AG09319 (cell line): Measurements from ENCODE around the gene ZNF106.

Source experiments
- DNase-seq: peaks from one replicate; pipeline ENCODE4 v3.0.0-alpha.2; 2010; ENCODE audit warnings: low read depth; ENCODE audit errors: extremely low read depth
- TF ChIP-seq, protein P1 (sequence below): IDR thresholded peaks from 2 replicates; pipeline ENCODE4 v1.5.1; 2011; ENCODE audit warnings: low read depth, mild to moderate bottlenecking, inconsistent platforms, low read length, moderate library complexity

Gene ZNF106

DNA sequence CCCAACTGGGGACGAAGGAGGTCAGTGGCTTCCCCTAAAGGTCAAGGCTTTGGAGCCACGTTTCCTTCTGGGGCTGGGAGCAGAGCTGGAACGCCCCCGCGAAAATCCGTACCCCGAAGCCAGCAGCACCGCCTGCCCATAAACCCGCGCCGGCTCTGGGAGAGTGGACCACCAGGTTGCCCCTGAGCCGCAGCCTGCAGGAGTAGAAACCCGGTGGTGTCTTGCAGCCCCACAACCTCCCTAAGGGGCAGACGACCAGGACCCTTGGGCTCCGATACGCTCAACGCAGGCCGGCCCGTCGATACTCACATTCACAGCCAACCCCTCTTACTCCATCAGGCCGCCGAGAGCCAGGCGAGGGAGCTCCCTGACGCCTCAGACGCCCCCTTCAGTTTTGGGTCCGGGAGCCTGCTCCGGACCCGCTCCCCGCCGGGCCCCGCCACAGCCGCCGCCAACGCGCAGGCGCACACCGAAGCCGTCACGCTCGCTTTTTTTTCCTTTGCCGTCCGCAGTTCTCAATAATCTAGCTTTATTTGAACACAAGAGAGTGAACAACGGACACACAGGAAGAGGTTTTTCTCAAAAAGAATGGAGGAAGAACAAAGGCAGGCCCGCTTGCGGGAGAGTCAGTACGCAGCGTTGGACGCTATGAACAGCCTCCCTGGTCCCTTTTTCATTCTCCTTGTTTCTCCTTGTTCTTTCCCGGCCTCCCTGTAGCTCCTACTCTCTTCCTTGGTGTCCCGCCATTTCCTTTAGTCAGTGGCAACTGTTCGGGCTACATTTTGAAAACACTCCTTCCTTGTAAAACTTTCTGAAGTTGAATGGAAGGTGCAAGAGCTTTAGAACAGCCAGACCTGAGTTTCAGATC, at the start of gene ZNF106:
TSS of gene ZNF106 (minus strand) at position 471 of the 868 bp plus-strand sequence. CDS start 18,852 bp downstream, outside the sequence.
- DNase-seq = peak; percentile 80
- TF ChIP-seq, protein P1, sequence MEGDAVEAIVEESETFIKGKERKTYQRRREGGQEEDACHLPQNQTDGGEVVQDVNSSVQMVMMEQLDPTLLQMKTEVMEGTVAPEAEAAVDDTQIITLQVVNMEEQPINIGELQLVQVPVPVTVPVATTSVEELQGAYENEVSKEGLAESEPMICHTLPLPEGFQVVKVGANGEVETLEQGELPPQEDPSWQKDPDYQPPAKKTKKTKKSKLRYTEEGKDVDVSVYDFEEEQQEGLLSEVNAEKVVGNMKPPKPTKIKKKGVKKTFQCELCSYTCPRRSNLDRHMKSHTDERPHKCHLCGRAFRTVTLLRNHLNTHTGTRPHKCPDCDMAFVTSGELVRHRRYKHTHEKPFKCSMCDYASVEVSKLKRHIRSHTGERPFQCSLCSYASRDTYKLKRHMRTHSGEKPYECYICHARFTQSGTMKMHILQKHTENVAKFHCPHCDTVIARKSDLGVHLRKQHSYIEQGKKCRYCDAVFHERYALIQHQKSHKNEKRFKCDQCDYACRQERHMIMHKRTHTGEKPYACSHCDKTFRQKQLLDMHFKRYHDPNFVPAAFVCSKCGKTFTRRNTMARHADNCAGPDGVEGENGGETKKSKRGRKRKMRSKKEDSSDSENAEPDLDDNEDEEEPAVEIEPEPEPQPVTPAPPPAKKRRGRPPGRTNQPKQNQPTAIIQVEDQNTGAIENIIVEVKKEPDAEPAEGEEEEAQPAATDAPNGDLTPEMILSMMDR = peak; percentile 4; the same call in 1 of the 2 replicates

DNA sequence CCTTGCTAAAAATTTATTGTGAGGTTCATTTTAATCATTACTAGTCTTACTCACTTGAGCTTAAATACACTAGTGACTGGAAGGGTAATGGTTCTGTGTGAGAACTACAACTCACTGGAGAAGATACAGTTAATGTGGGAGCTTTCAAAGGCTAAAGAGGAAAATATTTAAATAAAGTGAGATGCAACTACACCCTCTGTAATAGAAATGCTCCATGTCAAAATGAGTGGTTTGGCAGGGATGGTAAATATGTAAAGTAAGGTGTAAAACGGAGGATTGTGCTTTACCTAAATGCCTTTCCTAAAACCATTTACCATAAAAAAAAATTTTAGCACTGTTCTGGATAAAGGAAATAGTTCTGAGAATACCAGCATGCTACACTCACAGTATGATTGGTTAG, 42.3 kb upstream of the ZNF106 start:
- TF ChIP-seq, protein P1 = no peak
- DNase-seq = no peak

DNA sequence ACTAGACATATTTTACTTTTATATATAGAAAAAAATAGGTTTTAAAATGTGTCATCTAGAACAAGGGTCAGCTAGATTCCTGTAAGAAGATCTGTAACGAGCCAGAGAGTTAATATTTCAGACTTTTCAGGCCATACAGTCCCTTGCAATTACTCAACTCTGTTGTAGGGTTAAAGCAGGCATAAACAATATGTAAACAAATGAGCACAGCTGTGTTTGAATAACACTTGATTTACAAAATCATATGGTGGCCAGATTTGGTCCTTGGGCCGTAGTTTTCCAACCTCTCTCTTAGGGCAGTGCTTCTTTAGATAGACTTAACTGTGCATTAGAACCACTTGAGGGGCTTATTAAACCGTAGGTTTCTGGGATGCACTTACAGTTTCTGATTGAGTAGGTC, 38.0 kb upstream of the ZNF106 start:
- DNase-seq = no peak

DNA sequence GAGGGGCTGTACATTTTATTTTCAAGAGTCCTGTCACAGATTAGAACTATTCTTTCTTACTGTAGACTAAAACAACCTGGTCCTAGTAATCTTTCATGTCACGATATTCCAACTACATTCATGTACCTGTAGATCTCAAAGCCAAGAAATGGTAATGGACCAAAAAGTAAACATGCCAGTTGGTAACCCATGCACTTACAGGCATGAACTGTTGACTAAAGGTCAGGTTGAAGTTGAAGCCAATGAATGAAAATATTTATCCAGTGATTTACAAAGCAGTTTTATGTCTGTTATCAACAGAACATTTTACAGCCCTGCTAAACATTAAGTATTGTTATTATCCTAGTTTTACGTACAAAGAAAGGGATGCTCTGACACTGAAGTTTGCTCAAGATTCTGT, 32.4 kb upstream of the ZNF106 start:
- TF ChIP-seq, protein P1 = no peak
- DNase-seq = no peak

More for the DNA sequence above, 38.0 kb upstream of the ZNF106 start:
- TF ChIP-seq, protein P1 = no peak

DNA sequence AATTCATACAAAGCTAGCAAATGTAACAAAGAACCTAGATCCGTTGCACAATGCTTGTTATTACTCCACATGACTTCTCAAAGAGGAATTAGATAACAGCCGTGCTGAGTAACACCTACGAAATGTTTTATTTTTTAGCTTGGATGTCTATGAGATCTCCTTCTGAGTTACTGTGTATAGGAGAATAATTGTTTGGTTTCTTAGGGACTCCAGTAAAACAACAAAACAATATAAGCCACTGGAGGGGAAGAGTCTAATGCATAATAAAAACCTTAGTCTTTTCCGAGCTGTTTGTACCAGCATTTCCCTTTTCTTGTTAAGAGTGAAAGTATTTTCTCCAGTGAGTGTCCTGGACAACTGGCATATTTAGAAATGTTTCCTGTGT, 20.1 kb upstream of the ZNF106 start:
- TF ChIP-seq, protein P1 = no peak
- DNase-seq = no peak

DNA sequence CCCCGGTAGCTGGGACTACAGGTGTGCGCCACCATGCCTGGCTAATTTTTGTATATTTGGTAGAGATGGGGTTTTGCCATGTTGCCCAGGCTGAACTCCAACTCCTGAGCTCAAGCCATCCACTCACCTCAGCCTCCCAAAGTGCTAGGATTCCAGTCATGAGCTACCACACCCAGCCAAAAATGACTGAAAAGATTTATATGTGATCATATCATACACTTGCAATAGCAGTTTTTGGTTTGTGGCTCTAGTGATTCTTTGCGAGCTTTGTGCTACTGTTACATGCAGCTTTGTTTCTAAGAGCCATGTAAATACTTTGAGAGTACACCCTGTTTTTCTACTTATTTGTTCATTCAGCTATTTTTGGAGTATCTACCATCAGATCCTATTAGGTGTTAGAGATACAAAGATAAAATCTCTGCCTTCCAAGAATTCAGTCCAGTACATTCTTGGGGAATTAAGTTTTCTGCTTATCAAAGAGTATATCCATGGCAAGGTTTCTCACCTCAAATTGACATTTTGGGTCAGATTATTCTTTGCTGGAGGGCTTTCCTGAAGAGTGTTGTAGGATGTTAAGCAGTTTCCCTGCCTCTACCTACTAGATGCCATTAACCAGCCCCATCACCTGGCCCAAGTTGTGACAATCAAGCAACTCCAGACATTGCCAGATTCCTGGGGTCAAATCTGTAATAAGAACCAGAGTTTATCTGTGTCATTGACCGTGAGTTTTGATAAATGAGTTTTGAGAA, 19.5 kb upstream of the ZNF106 start:
- TF ChIP-seq, protein P1 = no peak

DNA sequence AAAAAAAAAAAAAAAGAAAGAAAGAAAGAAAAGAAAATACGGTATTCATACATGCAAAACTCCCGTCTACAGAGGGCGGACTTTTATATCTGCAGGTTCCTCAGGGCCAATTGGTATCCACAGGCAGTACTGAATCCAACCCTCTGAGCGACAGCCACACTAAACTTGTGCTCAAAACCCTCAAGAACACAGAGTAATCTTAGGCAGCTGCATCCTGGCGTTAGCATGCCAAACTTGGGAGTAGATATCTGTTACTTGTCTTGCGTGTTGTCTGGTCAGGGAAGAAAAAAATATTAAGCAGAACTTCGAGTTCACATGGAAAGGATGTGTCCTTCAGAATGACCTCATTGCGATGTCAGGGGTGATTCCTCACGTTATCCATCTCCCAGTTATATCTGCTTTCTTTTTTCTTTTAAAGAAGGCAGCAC, 17.3 kb upstream of the ZNF106 start:
- TF ChIP-seq, protein P1 = no peak
- no peak for DNase-seq

More for the DNA sequence above, 19.5 kb upstream of the ZNF106 start:
- no peak for DNase-seq
